Measurements from ENCODE around the gene CDH13. TPM values are rescaled to one million over a fixed set of nuclear protein-coding genes. Genes with fewer than 3 reads are reported as not detected.

Gene CDH13
- total and polyA plus RNA-seq, 10 of the 15 experiments (the other 5 are each of a cell fraction or from before 2014, with no cell fraction given) = under 0.01 to 0.05 TPM; not detected in 8

DNA sequence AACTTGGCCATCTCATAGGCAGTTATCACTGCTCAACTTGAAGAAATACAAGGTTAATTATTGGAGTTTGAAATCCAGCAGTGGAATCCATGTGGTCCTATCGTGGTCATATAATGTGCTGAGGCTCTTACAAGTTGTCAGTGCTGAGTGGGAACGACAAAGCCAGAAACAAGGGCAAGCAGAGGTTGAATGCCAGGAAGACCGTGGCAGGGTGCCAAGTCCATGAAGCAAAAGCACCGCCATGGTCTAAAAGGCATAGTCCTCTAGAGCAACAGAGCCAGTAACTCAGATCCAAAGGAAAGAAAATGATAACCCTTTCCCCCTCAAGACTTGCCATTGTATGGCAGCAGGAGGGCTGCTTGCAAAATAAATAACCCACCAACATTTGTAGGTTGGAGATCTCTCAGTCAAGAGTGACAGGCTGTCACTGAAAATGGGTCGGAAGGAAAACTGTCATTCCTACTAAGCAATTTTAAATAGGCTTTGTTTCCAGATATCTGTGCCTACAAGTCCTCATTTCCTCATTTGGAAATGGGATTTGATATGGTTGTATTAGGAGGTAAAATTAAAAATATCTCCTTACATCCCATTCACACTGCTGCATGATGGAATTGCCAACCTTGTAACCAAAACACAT lies 1144.7 kb downstream of the CDH13 start (continued):
- TF ChIP-seq RAD21 (IDR thresholded peaks at IDR 0.05; ENCODE audit: insufficient read depth, low read depth, low read length) (no peak), RAD51 (IDR thresholded peaks at IDR 0.05) (no peak)

DNA sequence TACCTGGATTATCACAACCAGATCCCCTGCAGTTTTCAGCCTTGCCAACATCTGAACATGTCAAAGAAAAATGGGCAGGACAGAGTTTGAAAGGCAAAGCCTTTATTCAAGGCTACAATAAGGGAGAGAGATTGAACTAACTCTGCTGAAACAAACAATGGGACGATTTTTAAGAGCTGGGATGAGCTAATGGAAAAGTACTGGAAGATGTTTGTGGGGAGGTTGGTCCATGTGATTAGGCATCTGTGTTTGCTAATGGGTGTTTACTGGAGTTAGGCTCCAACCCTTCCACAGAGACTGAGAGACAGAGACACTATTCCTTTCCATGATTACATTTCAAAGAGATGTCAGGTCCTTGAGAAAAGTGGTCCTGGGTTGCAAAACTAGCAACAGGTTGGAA lies 1146.0 kb downstream of the CDH13 start:
- 0% methylated on average over 1 of the region's 1 CpG for WGBS (ENCODE audit: insufficient coverage, insufficient replicate concordance, low lambda C conversion rate, missing lambda C conversion rate)
- H3K4me2 ChIP-seq (ENCODE audit: control insufficient read depth, insufficient read depth) = no peak overlapping the region
- H3K27ac ChIP-seq (ENCODE audit: control insufficient read depth, insufficient read depth) = no peak overlapping the region
- intact Hi-C loops (cut with micrococcal nuclease; ENCODE audit: unreplicated experiment) = no loop called here
- no peaks in the 10 kb centered on the region for H3K36me3 ChIP-seq (ENCODE audit: control insufficient read depth in 2 of 2, insufficient read depth in 2 of 2, low read length in 1 of 2)
- no peaks in the 10 kb centered on the region for H3K9me3 ChIP-seq (replicated peaks; ENCODE audit: control insufficient read depth, insufficient read depth, low read length)
- ChIA-PET RAD21 (ENCODE audit: unreplicated experiment) (no interaction called here), POLR2A (no interaction called here), SMC1A (ENCODE audit: uncharacterized antibody, unreplicated experiment) (no interaction called here), CTCF (no interaction called here)
- no peaks in the 10 kb centered on the region for H3K4me1 ChIP-seq (ENCODE audit: control insufficient read depth, insufficient read depth, low read length)
- no peak for DNase-seq (ENCODE audit: low read depth, low spot score)
- ATAC-seq = no peak
- H3K4me3 ChIP-seq = no peak overlapping the region
- BruUV-seq (replicated peaks) = no TSS peak
- no peaks in the 10 kb centered on the region for H4K20me1 ChIP-seq (ENCODE audit: control insufficient read depth, insufficient read depth)
- no peaks in the 10 kb centered on the region for H3K79me2 ChIP-seq (ENCODE audit: control insufficient read depth, insufficient read depth, low read length)
- FAIRE-seq = no peak
- H2AFZ ChIP-seq (ENCODE audit: control insufficient read depth, low read depth, low read length) = no peak overlapping the region
- in situ Hi-C loops (cut with MboI) = no loop called here
- no peak overlapping the region for H3K9ac ChIP-seq (ENCODE audit: control insufficient read depth, insufficient read depth, low read length)
- no peaks in the 10 kb centered on the region; a peak in 1 of 4 replicates for H3K27me3 ChIP-seq (replicated peaks in 1 of 2; ENCODE audit: control insufficient read depth in 2 of 2, insufficient read depth in 2 of 2, low read length in 1 of 2)
- no peak for TF ChIP-seq MYB (IDR thresholded peaks at IDR 0.05; ENCODE audit: borderline replicate concordance, low read depth, low read length)
- no peak for TF ChIP-seq FOS (IDR thresholded peaks at IDR 0.05; ENCODE audit: borderline replicate concordance, extremely low read depth, insufficient read length)
- TF ChIP-seq MYC (IDR thresholded peaks at IDR 0.05; ENCODE audit: insufficient read depth, insufficient read length, insufficient replicate concordance, low read length, severe bottlenecking) = no peak
- TF ChIP-seq CEBPB (IDR thresholded peaks at IDR 0.05; ENCODE audit: borderline replicate concordance in 1 of 2, low read depth in 2 of 2, low read length in 2 of 2) = no peak
- TF ChIP-seq, protein P1, sequence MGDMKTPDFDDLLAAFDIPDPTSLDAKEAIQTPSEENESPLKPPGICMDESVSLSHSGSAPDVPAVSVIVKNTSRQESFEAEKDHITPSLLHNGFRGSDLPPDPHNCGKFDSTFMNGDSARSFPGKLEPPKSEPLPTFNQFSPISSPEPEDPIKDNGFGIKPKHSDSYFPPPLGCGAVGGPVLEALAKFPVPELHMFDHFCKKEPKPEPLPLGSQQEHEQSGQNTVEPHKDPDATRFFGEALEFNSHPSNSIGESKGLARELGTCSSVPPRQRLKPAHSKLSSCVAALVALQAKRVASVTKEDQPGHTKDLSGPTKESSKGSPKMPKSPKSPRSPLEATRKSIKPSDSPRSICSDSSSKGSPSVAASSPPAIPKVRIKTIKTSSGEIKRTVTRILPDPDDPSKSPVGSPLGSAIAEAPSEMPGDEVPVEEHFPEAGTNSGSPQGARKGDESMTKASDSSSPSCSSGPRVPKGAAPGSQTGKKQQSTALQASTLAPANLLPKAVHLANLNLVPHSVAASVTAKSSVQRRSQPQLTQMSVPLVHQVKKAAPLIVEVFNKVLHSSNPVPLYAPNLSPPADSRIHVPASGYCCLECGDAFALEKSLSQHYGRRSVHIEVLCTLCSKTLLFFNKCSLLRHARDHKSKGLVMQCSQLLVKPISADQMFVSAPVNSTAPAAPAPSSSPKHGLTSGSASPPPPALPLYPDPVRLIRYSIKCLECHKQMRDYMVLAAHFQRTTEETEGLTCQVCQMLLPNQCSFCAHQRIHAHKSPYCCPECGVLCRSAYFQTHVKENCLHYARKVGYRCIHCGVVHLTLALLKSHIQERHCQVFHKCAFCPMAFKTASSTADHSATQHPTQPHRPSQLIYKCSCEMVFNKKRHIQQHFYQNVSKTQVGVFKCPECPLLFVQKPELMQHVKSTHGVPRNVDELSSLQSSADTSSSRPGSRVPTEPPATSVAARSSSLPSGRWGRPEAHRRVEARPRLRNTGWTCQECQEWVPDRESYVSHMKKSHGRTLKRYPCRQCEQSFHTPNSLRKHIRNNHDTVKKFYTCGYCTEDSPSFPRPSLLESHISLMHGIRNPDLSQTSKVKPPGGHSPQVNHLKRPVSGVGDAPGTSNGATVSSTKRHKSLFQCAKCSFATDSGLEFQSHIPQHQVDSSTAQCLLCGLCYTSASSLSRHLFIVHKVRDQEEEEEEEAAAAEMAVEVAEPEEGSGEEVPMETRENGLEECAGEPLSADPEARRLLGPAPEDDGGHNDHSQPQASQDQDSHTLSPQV (IDR thresholded peaks at IDR 0.05) = no peak
- TF ChIP-seq, protein P2, sequence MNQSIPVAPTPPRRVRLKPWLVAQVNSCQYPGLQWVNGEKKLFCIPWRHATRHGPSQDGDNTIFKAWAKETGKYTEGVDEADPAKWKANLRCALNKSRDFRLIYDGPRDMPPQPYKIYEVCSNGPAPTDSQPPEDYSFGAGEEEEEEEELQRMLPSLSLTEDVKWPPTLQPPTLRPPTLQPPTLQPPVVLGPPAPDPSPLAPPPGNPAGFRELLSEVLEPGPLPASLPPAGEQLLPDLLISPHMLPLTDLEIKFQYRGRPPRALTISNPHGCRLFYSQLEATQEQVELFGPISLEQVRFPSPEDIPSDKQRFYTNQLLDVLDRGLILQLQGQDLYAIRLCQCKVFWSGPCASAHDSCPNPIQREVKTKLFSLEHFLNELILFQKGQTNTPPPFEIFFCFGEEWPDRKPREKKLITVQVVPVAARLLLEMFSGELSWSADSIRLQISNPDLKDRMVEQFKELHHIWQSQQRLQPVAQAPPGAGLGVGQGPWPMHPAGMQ (IDR thresholded peaks at IDR 0.05; ENCODE audit: borderline replicate concordance) = no peak
- no peak for TF ChIP-seq PAX8 (IDR thresholded peaks at IDR 0.05)
- TF ChIP-seq, protein P3, sequence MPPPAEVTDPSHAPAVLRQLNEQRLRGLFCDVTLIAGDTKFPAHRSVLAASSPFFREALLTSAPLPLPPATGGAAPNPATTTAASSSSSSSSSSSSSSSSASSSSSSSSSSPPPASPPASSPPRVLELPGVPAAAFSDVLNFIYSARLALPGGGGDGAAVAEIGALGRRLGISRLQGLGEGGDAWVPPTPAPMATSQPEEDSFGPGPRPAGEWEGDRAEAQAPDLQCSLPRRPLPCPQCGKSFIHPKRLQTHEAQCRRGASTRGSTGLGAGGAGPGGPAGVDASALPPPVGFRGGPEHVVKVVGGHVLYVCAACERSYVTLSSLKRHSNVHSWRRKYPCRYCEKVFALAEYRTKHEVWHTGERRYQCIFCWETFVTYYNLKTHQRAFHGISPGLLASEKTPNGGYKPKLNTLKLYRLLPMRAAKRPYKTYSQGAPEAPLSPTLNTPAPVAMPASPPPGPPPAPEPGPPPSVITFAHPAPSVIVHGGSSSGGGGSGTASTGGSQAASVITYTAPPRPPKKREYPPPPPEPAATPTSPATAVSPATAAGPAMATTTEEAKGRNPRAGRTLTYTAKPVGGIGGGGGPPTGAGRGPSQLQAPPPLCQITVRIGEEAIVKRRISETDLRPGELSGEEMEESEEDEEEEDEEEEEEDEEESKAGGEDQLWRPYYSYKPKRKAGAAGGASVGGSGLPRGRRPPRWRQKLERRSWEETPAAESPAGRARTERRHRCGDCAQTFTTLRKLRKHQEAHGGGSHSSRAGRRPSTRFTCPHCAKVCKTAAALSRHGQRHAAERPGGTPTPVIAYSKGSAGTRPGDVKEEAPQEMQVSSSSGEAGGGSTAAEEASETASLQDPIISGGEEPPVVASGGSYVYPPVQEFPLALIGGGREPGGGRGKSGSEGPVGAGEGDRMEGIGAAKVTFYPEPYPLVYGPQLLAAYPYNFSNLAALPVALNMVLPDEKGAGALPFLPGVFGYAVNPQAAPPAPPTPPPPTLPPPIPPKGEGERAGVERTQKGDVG (CRISPR knock-in tag; IDR thresholded peaks at IDR 0.05) = no peak
- TF ChIP-seq KAT2A (conservative IDR thresholded peaks at IDR 0.05; ENCODE audit: control insufficient read depth, low read depth, low read length) = no peak
- no peak for TF ChIP-seq ETV6 (conservative IDR thresholded peaks at IDR 0.05 in 1 of 2, IDR thresholded peaks at IDR 0.05 in 1 of 2; ENCODE audit: borderline replicate concordance in 1 of 2, low read depth in 1 of 2)
- TF ChIP-seq NRF1 (conservative IDR thresholded peaks at IDR 0.05; ENCODE audit: low read depth, low read length) = no peak
